Activated naive CD4-positive, alpha-beta T cell (primary cell): Measurements from ENCODE around the gene OSBPL9.
"Not testable (repeated sequence)": the region's sequence is repeated elsewhere in the genome, so short reads cannot be mapped to it uniquely, and the experiment has no call there.

Experiments used
- DNase-seq, 4 experiments: peaks; one replicate each; lab custom pipeline; 2025; lab: John Stamatoyannopoulos, UW

The OSBPL9 gene

DNA sequence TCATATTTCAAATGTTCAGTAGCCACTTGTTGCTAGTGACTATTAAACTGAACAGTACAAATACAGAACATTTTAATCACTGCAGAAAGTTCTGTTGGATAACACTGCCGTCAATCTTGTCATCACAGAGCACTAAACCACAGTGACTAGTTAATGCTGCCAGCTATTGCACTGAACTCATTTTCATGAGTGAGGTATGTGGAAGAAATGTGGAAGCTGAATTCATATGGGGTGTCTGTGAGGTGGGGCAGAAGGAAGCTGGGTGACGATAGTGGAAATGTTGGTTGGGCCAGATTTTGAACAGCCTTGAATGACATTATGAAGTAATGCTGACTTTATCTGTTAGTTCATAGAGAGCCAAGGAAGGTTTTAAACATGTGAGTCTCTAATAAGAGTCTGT, 49.6 kb downstream of the OSBPL9 start:
- DNase-seq = no peak

DNA sequence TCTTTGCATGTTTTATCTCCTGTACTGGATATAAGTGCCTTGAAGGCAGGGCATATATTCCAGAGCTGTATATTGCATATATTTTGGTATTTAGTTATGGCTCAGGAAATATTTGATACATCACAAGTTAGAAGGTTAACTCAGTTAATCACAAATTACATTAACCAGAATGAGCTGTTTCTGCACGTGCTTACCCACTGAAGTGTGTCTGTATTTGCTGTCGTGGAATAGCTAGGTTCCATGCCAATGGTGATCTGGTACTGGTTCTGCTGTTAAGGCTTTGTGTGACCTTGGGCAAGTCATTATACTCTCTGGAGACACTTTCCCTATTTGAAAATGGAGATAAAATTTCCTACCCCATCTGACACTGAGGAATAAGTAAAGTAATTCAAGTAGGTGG, 50.7 kb downstream of the OSBPL9 start:
- DNase-seq = no peak

DNA sequence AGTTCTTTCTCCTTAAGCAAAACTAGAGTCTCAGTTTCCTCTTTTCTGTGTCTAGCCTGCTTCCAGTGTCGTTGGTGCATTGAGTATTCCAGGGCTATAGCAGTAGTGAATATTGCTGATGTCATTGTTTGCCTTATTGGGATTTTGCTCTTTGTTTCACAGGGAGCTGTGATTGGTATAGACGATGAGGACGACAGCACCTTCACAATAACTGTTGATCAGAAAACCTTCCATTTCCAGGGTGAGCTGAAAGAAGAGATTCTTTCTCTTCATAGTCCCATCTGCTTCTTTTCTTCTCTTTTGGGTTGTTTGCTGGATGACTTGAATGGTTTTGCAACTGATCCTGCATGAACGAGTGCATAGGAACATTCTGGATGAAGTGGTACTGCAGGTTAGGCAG, 52.4 kb downstream of the OSBPL9 start:
- DNase-seq = no peak

DNA sequence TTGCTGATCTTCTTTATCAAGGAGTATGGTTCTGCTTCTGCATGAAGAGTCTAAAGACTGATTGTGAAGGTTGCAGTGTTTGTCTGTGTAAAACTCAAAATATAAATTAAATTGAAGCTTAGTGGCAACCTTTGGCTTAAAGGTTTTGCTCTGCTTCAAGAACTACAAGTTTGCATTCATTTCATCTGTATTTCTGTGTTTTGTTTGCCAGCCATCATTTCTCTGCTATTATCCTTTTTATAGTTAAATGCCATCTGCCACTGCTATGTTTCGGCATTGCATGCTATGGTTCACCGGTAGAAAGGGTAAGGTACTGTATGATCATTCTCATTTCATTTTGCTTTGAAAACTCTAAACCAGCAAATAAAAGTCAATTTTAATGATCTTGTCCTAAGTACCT, 52.9 kb downstream of the OSBPL9 start:
- no peak for DNase-seq

DNA sequence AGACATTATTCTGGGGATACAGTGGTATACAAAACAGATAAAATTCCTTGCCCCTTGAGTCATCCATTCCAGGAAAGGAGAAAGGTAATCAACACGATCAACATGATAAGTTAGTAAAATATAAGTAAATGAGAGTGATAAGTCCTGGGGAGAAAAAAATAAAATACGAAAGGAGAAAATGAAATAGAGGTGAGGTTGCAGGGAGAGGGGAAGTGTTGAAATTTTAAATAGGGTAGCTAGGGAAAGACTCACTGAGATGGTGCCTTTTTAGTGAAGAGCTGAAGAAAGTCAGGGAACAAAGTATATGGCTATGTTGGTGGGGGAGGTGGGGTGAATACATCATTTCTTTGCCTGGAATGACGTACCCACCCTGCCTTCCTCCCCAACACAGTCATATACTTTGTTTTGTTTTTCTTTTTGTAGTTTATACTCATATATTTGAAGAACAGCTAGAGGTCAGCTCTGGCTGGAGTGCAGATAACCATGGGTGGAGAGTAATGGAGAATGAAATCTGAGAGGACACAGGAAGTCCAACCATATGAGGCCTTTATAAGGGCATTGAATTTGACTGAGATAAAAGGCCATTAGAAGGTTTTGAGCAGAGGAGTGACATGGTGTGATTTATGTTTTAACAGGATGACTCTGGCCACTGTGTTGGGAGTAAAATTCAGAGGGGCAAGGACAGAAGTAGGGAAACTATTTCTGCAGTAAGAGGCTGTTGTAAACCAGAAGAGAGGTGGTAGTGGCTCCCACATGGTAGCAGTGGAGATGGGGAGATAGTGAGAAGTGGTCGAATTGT, 54.8 kb downstream of the OSBPL9 start:
- no peak for DNase-seq

DNA sequence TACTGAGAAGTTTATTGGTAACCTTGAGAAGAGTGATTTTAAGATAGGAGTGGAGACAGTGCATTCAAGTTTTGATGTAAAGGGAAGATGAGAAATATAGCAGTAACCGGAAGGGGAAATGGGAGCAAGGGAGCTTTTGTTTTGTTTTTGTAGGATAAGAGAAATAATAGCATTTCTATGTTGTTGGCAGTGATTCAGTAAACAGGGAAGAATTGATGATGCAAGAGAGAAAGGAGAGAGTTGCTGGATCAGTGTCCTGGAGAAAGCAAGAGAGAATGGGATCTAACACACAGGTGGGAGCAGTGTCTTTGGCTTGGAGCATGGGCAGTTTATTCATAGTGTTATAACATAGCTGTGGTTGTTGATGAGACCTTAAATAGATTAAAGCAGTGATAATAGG, 56.4 kb downstream of the OSBPL9 start:
- DNase-seq = no peak

DNA sequence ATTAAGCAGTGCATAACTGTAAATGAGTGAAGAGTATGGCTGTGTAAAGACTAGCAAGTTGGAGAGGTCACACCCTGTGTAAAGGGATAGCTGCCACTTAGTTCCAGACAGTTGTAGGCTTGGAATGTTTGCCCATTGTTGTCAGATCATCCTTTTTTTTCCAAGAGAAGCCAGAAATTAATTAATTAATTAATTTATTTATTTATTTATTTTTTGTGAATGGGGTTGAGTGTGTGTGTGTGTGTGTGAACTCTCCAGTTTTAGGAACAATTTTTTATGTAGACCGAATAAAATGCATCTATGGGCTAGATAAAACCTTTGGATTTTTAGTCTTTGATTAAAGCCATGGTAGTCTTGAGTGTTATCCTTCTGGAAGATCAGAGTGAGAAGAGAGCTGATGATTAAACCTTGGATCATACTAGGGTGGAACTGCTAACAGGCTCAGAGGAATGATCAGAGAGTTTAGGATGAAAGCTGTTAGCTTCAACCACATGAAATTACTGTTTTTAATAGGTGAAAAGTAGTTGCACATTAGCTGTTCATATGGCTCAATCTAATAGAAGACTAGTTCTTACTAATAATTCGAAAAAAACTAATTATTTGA, 58.4 kb downstream of the OSBPL9 start:
- DNase-seq = no peak

DNA sequence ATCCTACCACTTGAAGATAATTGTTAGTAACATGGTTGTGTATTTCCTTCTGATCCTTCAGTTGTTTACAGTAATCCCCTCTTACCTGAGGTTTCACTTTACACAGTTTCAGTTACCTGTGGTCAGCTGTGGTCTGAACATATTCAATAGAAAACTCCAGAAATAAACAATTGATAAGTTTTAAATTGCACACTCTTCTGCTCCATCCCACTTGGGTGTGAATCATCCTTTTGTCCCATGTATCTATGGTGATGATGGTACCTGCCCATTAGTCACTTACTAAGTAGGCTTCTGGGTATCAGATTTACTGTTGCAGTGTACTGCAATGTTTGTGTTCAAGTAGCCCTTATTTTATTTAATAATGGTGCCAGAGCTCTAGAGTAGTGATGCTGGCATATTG, 62.5 kb downstream of the OSBPL9 start:
- no peak for DNase-seq

DNA sequence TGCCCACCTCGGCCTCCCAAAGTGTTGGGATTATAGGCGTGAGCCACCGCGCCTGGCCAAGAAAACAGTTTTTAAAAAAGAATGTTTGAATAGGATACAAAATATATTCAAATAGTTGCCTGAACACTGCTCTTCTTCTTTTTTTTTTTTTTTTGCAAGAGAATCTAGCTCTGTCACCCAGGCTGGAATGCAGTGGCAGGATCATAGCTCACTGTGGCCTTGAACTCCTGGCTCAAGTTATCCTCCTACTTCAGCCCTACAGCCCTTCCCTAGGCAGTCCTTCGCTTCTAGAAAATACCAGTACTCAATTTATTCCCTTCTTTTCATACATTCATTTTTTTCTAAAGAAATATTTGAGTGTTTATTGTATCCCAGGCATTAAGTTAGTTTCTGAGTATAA, 67.9 kb downstream of the OSBPL9 start:
- no peak for DNase-seq

DNA sequence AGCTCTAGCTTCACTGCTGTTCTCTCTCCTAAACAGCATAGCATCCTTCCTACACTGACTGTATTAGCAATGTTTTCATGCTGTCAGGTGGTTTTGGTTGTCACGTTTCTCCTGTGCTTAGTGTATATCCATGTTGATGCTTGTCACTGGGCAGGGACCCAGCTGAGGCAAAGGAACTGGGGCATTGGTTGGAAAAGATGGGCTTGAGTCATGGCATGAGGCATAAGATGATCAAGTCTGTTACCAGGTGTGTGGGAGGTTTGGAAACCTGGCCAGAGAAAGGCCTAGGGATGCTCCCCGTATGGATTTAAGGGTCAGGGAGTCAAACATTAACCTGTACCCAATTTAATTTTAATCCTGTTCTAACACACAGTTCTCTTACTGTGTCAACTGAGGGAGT, 69.6 kb downstream of the OSBPL9 start:
- DNase-seq = no peak

DNA sequence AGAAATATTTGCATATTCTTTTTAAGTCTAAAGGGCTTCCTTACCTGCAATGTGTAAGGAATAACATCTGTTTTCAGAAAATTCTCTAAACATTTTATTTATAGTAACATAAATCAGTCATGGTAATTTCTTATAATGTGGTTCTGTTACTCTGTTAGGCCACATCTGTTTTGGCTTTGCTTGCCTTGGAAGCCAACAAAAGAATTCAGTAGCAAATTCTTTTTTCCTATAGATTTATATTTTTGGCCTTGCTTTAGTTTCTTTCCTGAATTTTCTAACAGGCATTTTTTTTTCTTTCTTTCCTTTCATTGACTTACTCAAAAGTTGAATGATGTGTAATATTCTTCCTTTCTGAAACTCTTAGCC, 72.2 kb downstream of the OSBPL9 start:
- no peak for DNase-seq

DNA sequence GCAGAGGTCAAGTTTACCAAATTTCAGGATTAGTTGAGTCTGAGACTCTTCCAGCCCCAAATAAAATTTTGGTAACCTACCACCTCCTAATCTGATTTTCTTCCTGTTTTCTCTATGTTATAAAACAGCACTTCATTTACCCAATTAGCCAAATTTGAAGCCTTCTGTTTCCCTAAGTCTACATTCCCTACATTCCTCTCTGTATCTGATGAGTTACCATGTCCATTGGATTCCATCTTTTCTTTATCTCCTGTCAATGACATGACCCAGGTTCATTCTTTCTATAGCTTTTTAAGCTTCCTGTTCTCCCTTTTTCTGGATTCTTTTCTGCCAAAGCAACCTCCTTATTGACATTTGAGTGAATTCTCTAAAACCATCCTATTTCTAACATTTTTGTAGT, 72.8 kb downstream of the OSBPL9 start:
- no peak for DNase-seq

DNA sequence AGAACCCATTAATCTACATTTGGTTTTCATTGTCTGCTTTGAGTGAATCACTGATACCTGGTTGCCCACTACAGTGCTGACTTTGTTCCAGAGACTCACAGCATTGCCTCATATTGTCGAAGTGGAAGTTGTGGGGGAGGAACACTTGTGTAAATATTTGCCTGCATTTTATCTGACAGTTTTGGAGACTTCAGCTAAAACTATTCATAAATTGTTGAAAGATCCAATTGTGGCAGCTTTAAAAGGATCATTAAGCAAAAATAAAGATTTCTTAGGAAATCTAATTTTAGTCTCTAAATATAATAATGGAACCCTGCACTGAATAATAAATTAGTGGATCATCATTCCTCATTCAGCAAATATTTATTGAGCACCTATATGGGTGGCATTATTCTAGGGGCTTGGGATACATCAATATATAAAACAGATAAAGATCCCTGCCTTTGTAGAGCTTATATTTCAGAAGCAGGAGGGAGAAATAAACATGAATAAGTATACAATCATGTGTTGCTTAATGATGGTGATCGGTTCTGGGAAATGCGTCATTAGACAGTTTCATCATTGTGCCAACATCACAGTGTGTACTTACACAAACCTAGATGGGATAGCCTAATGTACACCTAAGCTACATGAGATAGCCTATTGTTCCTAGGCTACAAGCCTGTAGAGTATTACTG, 73.5 kb downstream of the OSBPL9 start:
- DNase-seq = no peak

DNA sequence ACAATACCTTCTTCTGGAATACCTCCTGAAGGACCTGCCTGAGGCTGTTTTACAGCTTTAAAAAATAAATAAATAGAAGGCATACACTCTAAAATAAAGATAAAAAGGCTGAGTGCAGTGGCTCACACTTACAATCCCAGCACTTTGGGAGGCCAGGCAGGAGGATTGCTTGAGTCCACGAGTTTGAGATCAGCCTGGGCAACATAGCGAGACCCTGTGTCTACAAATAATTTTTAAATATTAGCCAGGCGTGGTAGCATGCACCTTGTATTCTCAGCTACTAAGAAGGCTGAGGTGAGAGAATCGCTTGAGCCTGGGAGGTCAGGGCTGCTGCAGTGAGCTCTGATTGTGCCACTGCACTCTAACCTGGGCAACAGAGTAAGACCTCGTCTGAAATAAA, 75.0 kb downstream of the OSBPL9 start:
- no peak for DNase-seq

DNA sequence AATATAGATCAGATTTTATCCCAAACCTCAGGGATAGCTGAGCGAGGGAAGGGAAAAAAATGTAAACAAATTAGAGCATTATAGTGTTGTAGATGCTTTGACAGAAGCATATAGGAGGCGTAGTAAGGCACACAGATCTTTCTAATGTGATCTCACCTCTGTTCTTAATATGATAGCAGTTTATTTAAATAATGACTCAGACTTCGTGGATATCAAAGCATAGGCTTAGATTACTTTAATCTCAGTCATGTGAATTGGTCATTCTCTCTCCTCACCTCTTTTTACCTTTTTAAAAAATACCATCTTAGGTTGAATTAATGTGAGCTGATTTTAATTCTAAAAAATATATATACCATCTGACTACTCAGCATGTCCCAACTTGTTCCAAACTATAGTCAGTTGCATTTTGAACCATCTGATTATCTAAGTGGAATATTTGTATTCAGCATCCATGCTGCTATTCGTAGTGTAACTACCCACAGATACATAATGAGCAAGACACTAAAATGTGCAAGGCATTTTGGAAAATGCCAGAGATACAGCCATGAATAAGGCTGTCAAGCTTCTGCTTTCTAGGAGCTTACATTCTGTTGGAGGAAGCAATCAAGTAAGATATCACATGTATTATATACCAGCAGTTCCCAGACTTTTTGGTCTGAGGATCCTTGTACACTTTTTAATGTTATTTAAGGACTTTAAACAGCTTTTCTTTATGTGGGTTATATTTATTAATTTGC, 76.7 kb downstream of the OSBPL9 start:
- no peak for DNase-seq

DNA sequence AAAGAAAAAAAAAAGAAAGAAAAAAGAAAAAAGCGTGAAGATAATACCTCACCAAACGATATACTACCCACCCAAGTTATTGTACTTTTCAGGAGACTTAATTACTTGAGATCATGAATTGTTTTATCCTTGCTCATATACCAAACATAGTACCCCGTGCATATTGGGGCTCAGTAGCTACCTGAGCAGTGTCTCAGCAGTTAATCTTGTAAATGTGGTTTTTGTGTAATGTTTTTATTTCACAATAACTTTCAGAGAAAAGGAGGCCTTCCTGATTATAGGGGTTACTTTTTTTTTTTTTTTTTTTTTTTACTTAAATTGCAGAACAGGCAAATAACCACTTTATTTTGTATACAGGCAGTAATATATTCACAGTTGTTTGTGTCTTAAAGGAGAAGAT, 80.3 kb downstream of the OSBPL9 start:
- no peak for DNase-seq

DNA sequence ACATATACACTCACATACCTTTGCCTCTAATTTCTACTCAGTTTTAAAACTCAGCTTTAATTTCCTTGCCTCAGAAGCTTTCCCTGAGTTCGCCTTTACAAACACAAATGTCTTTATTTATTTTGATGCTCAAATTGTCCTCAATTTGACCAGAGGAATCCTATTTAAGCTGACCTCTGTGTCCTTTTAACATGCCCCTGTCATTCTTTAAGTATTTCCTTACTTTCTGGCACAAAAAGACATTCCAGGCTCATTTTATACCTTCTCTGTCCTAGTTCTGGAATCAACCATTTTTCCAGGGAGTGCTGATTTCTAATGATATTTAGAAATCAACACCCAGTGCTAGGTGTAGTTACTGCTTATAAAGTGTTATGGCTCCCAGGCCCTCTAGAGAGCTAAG, 82.5 kb downstream of the OSBPL9 start:
- no peak for DNase-seq

DNA sequence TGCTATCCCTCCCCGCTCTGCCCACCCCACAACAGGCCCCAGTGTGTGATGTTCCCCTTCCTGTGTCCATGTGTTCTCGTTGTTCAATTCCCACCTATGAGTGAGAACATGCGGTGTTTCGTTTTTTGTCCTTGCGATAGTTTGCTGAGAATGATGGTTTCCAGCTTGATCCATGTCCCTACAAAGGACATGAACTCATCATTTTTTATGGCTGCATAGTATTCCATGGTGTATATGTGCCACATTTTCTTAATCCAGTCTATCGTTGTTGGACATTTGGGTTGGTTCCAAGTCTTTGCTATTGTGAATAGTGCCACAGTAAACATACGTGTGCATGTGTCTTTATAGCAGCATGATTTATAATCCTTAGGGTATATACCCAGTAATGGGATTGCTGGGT, 84.9 kb downstream of the OSBPL9 start:
- not testable (repeated sequence) for DNase-seq

DNA sequence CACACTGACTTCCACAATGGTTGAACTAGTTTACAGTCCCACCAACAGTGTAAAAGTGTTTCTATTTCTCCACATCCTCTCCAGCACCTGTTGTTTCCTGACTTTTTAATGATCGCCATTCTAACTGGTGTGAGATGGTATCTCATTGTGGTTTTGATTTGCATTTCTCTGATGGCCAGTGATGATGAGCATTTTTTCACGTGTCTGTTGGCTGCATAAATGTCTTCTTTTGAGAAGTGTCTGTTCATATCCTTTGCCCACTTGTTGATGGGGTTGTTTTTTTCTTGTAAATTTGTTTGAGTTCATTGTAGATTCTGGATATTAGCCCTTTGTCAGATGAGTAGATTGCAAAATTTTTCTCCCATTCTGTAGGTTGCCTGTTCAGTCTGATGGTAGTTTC, 85.3 kb downstream of the OSBPL9 start:
- not testable (repeated sequence) for DNase-seq

DNA sequence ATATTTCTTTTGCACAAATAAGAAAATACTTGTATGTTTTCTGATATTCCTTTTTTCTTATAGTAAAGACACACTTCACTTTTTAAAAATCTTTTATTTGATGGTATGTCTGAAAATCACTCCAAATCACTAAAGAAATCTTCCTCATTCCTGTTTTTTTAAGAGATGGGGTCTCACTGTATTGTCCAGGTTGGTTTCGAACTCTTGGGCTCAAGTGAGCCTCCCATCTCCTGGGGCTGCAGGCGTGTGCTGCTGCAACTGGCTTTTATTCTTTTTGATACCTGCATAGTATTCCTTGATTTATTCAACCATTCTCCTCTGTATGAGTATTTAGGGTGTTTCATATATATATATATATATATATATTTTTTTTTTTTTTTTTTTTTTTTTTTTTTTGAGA, 88.1 kb downstream of the OSBPL9 start:
- DNase-seq = no peak

DNA sequence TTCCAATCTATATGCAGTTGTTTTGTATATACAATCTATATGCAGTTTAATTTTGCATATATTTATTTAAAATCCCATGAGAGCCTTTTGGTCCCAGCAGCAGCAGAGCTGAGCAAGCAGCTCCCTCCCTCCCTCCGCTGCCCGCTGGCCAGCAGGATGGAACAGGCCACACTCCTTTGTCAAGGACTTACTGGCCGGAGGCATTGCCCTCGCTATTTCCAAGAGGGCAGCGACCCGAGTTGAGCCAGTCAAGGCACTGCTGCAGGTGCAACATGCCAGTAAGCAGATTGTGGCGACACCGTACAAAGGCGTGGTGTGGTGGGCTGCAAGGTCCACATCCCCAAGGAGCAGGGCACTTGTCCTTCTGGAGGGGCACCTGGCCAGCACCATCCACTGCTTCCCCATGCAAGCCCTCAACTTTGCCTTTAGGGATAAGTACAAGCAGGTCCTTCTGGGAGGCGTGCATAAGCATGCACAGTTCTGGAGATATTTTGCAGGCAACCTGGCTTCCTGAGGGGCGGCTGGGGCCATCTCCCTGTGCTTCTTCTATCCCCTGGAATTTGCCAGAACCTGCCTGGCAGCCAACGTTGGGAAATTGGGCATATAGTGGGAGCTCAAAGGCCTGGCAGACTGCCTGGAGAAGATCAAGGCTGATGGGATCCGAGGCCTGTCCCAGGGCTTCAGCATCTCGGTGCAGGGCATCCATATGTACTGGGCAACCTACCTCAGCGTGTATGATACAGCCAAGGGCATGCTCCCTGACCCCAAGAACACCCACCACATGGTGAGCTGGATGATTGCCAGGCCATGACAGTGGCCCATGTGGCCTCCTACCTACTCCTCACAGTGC, 92.2 kb downstream of the OSBPL9 start:
- DNase-seq = no peak

DNA sequence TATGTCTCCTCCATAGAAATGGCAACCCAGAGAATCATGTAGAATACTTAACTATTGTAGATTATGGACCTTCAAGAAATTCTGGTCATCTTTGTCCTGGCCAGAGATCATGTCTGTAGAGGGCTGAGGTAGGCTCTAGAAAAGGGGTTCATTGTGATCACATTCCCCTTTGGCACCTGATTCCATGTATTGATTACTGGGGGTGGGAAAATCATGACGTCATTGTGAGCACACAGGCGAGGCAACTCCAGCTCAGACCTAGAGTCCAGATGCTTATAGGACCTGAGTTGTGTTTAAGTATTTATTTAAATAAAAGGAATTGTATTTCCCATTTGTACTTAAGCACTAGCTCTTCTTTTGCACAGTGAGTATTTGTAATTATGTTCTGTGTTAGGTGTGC, 93.1 kb downstream of the OSBPL9 start:
- no peak for DNase-seq
